Measurements from ENCODE around the gene LRP5.
"Not testable (repeated sequence)": the region's sequence is repeated elsewhere in the genome, so short reads cannot be mapped to it uniquely, and the experiment has no call there.

The LRP5 gene

DNA sequence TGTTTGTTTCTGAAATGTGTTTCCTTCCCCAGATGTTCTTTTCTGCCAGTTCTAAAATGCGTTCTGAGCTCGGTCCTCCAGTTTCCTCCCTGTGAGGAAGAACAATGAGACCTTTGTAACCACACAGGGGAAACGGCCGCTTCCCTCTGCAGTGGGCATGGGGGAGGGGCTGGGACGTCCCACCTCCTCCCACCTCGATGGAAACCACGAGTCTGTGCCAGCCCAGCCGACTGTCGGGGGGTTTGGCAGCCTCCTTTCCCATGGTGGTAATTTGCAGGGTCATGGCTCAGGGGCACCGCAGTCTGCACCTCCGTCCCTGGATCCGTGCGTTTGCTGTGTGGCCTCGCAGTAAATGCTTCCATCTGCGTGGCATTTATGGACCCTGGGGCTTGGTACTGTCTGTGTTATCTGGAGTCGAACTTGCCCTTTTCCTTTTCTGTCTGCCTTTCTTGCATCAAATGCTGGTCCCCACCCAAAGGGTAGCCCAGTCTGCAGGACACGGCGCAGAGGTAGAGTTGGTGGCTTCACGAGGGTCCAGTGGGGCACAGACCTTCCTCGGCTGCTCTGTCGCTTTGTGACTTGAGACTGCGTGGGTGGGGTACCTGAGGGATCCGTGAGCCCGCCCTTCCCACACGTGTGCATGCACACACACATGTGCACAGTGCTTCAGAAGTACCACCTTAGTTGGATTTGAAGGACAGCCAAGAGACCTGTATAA is 16.1 kb downstream of the LRP5 start:
- no peak for DNase-seq (ENCODE audit: low read depth, low spot score)

DNA sequence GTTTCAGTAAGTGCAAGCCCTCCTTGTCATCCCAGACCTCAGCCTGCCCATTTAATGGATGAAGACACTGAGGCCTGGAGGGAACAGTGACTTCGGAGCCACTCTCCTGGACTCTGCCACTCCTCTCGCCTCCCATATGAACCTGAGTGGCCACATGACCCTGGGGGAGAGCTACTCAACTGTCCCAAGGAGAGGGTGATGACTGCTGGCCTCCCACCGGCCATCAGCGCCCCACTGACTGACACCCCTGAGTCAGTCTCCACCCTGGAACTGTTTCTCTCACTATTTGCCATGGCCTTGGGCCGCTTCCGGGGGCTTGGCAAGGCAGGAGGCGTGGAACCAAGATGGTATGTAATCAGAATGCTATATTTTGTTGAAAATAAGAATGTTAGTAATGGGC is 17.1 kb downstream of the LRP5 start:
- no peak for DNase-seq (ENCODE audit: low read depth, low spot score)

- no peak for DNase-seq (ENCODE audit: low read depth, low spot score)
Measured at GRCh38 chr11:68329978-68330699, 17.7 kb downstream of the LRP5 start.

DNA sequence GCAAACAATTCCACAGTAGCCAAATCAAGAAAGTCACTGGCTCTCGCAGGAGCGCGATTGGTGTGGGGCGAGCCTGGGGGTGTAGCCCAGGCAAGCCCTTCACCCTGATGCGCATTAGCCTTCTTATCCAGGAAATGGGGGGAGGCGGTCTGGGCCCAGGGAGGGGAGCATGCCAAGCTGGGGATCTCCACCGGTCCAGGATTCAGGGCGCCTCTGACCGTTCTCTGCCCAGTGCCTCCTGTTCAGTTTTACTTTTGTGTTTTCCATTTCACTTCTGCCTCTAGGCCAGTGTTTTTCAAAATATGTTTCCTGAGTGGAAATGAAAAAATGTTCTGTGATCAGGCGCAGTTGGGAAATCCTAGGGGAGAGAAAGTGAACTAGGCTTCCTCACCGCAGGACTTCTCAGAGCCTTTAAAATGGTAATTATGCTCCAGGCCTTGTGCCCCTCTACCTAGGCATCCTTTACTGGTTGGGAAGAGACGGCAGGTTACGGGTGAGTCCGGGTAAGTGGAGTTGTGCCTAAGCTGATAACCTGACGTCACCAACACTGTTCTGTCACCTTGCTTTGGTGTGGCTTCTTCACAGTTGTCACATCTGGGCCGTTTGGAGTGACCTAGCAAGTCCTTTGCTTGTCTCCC is 18.4 kb downstream of the LRP5 start:
- DNase-seq (ENCODE audit: low read depth, low spot score), result no peak

- DNase-seq (ENCODE audit: low read depth, low spot score), result no peak
Measured at GRCh38 chr11:68331338-68331947, 19.1 kb downstream of the LRP5 start.

DNA sequence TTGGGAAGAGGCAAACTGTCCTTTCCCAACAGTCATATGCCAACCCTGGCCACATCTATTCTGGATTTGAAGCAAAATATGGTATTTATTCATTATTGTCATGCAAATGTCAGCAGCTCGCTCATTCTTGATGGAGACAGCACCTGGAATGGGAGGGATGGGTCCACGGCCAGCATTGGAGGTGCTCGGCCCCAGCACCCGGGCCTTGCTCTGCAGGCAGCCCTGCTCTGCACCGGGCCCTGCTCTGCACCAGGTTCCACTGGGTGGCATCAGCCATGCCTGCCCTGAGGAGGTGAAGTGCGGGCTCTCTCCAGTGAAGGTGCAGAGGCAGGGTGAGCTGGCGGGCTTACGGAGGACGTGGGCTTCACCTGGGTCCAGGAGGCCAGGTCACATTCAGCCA is 19.8 kb downstream of the LRP5 start:
- DNase-seq (ENCODE audit: low read depth, low spot score), result no peak

DNA sequence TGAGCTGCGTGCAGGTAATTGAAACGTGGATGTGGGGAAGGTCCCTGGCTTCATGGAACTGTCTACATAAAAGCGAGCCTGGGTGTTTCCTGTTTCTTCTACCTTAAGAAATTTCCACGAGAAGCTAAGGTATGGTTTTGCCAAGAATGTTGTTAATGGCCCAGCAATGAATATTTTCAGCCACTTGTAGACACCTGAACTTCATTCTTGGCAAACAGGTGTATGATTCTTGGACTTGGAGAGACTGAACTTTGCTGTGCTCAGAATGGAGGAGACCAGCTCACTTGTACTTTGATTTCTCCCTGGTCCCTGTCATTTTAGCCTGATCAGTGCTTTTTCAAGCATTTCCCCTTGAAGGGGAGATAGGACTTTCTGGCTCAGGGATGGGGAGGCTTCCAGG is 20.8 kb downstream of the LRP5 start:
- no peak for DNase-seq (ENCODE audit: low read depth, low spot score)

DNA sequence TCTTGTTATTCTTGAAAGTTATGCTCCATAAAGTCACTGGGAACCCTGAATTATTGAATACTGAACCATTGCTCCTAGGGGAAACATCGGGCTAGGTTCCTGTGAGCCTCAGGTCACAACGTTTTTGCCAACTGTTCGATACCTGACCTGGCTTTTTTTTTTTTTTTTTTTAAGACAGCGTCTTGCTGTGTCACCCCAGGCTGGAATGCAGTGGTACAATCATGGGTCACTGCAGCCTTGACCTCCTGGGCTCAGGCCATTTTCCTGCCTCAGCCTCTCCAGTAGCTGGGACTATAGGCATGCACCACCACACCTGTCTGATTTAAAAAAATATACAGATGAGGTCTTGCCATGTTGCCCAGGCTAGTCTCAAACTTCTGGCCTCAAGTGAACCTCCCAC is 22.5 kb downstream of the LRP5 start:
- no peak for DNase-seq (ENCODE audit: low read depth, low spot score)

DNA sequence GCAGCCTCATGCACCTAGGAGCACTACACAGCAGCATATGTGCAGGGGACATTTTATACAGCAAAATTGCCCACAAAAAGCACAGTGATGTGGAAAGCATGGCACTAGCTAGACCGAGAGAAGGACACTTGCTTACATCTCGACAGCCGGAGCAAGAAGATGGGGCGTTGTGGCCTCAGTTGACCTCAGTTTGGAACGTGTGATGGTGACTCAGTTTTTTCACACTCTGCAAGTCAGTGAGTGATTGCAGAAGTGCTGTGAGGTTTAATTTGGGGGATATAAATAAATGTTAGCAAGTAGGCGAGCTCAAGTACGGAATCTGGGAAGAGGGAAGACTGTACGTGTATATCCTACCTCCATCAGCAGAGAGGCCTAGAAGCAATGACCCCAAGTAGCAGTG is 23.3 kb downstream of the LRP5 start:
- DNase-seq (ENCODE audit: low read depth, low spot score), result no peak

DNA sequence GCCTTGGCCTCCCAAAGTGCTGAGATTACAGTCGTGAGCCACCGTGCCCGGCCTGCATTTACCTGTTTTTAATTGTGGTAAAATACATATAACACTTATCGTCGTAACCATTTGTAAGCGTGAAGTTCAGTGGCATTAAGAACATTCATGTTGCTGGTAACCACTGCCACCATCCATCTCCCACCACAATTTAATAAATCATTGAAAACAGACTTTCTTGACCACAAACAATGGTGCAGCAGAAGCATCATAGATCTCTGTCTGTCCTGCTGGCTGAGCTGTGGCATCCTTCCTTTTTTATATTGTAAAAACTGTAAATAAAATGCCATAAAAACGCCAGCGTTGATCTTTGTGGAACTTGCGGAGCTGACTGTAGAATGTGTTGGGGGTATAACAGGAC is 24.3 kb downstream of the LRP5 start:
- no peak for DNase-seq (ENCODE audit: low read depth, low spot score)

DNA sequence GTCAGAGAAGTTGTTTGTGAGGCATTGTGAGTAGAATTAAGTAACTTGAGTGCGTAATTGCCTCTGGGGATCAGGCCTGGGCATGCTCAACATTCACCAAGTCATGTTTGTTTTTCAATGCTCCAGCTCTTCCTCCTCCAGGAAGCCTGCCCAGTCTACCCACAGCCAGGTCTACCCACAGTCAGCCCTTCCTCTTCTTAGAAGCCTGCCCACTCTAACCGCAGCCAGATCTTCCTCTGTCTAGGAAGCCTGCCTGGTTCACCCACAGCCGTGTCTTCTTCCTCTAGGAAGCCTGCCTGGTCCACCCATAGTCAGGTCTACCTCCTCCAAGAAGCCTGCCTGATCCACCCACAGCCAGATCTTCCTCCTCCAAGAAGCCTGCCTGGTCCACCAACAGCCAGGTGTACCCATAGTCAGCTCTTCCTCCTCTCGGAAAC is 25.0 kb downstream of the LRP5 start:
- no peak for DNase-seq (ENCODE audit: low read depth, low spot score)

- no peak for DNase-seq (ENCODE audit: low read depth, low spot score)
Measured at GRCh38 chr11:68338051-68338780, 25.8 kb downstream of the LRP5 start.

- no peak for DNase-seq (ENCODE audit: low read depth, low spot score)
Measured at GRCh38 chr11:68340003-68340767, 27.8 kb downstream of the LRP5 start.

GRCh38 chr11:68340784-68341556 is 28.6 kb downstream of the LRP5 start:
- no peak for DNase-seq (ENCODE audit: low read depth, low spot score)

DNA sequence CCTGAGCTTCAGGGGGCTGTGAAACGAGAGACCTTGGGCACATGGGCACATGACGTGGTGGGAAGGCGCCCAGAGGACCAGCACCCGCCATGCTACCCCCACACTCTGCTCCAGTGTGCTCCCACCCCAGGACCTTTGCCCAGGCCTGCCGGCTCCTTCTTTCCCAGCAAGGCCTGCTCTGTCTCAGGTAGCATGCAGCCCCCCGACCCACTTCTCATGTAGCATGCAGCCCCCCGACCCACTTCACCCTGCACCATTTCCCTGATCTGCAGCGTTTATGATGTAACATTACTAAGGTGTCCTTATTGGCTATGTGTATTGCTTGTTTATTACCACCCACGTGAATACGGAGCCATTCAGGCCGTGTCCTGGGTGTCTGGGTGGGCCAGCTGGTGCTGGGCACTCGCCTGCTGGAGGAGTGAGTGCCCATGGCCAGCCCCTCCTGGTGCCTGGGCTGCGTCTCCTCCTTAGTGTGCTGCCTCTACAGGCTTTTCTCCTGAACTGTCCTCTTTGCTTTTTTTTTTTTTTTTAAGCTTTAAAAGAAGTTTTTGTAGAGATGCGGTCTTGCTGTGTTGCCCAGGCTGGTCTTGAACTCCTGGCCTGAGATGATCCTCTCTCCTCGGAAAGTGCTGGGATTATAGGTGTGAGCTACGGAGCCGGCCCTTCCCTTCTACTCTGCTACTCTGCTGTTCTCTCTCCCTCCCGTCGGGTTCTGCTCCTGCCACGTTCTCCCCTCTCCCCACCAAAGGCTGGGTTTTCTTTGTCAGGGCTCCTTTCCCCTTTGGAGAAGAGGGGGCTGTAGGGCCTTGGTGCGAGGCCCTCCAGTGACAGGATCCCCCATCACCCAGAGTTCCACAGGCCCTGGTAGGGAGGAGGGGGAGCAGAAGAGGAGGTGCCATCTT is 29.4 kb downstream of the LRP5 start:
- no peak for DNase-seq (ENCODE audit: low read depth, low spot score)

- peak; percentile 47 for DNase-seq (ENCODE audit: low read depth, low spot score)
Measured at GRCh38 chr11:68342459-68343158, 30.2 kb downstream of the LRP5 start.

- no peak for DNase-seq (ENCODE audit: low read depth, low spot score)
Measured at GRCh38 chr11:68343761-68344256, 31.4 kb downstream of the LRP5 start.

DNA sequence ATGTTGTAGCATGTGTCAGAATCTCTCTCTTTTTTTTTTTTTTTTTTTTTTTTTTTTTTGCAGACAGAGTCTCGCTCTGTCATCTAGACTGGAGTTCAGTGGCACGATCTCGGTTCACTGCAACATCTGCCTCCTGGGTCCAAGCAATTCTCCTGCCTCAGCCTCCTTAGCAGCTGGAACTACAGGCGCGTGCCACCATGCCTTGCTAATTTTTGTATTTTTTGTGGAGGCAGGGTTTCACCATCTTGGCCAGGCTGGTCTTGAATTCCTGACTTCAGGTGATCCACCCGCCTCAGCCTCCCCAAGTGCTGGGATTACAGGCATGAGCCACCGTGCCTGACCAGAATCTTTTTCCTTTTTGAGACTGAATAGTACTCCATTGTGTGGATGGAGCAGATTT is 32.4 kb downstream of the LRP5 start:
- DNase-seq (ENCODE audit: low read depth, low spot score), result not testable (repeated sequence)
